ENCODE measurements around the gene DSCAM.

DSCAM gene

DNA sequence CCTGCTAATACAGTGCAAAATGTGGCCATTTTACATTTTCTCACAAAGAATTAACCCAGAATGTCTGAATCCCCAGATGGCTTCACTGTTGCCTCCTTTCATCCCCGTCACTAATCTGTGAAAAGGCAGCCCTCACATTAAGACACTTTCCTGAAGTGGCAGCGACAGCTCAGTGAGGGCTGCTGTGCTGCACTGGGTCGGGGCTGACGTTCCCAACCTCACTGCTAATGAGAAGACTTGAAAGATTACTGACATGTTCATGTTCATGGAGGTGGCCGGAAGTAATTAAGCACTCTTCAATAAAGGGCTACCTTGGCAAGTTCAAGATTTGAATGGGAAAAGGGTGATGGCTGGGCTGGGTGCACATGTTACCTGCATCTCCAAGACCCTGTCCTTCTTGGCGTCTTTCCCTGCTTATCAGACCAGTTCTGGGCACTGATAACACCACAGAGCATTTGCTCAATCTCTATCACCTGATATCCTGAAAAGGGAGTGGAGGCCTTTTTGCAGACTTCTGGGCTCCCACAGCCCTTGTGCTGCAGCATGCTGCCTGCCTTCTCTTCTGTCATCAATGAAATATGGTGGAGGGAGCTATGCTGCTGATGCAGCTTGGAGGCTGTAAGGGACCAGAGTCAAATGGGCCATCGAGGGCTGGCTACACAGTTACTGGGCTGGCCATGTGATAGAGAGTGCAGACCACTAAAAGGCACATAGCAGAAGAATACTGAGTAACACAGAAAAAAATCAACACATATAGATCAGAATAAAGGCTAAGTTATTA is 596.3 kb downstream of the DSCAM start:
- TF ChIP-seq, protein P1, sequence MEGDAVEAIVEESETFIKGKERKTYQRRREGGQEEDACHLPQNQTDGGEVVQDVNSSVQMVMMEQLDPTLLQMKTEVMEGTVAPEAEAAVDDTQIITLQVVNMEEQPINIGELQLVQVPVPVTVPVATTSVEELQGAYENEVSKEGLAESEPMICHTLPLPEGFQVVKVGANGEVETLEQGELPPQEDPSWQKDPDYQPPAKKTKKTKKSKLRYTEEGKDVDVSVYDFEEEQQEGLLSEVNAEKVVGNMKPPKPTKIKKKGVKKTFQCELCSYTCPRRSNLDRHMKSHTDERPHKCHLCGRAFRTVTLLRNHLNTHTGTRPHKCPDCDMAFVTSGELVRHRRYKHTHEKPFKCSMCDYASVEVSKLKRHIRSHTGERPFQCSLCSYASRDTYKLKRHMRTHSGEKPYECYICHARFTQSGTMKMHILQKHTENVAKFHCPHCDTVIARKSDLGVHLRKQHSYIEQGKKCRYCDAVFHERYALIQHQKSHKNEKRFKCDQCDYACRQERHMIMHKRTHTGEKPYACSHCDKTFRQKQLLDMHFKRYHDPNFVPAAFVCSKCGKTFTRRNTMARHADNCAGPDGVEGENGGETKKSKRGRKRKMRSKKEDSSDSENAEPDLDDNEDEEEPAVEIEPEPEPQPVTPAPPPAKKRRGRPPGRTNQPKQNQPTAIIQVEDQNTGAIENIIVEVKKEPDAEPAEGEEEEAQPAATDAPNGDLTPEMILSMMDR (IDR thresholded peaks at IDR 0.05; ENCODE audit: extremely low read depth, insufficient read depth, missing control alignments), result no peak
- DNase-seq (ENCODE audit: low spot score), result no peak
- in situ Hi-C loops (cut with MboI; ENCODE audit: low pct_unique_long_range_greater_than_20kb, low sequenced_read_pairs, unreplicated experiment), result no loop called here

DNA sequence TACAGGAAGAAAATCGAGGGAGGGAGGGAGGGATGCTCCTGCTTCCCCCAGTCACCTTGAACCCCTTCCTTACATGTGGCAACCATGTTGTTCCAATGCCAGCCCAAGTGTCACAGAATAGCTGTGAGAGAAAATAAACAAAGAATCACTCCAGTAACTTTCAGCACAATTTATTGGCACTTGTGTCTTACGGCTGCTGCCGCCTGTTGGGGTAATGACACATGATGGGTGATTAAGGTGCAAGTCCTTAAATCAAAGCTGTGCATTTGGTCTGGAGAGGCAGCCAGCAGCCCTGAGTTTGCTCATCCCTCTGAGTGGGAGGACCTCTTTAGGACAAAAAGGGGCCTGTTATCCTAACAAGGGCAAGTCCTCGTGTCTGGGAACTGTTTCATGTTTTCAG is 602.0 kb downstream of the DSCAM start:
- no peak for DNase-seq (ENCODE audit: low spot score)
- in situ Hi-C loops (cut with MboI; ENCODE audit: low pct_unique_long_range_greater_than_20kb, low sequenced_read_pairs, unreplicated experiment), result no loop called here
- TF ChIP-seq, protein P1 (IDR thresholded peaks at IDR 0.05; ENCODE audit: extremely low read depth, insufficient read depth, missing control alignments), result no peak

DNA sequence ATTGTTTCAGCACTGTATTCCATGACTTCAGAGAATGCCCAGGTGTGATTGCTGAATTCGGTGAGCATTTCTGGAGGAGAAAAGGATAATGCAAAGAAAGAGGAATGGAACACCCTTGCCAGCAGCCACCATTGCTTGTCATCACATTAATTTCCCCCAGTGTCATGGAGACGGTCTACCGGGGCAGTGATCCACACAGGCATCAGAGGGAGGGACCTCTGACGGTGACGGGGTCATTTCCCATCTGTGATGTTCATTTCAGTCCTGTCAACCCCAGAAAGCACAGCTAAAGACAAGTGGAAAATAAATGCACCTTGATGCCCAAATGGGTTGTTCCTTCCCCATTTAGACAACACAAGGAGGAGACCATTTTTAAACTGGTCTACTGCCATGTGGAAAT is 603.3 kb downstream of the DSCAM start:
- in situ Hi-C loops (cut with MboI; ENCODE audit: low pct_unique_long_range_greater_than_20kb, low sequenced_read_pairs, unreplicated experiment), result no loop called here
- no peak for DNase-seq (ENCODE audit: low spot score)
- TF ChIP-seq, protein P1 (IDR thresholded peaks at IDR 0.05; ENCODE audit: extremely low read depth, insufficient read depth, missing control alignments), result no peak

DNA sequence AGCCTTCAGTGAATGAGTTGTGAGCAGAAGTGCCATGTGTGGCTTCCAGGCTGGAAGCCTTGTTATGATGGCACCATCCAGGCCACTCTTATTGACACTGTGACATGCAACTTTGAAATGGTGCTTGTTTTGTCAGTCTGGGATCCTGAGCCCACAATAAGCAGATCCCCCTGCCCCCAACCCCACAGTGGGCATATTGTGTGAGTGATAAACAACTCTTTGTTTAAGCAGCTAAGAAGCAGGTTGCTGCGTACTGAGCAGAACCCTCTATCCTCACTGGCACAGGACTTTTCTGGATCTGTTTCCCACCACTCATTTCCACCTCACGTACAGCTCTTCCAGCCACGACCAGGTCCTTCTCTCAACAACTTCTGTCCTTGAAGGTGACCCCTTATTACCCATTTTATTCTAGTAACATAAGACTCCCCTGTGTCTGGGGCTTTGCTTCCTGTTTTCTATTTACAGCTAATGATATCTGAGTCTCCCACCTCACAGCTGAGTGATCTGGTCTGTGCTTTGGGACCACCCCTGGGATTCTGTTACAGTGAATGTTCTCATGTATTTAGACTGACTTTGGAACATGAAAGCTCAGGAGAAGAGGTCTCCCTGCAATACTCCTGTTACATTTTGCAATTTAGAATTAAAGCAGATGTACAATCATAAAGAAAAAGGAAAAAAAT is 604.2 kb downstream of the DSCAM start:
- no peak for DNase-seq (ENCODE audit: low spot score)
- in situ Hi-C loops (cut with MboI; ENCODE audit: low pct_unique_long_range_greater_than_20kb, low sequenced_read_pairs, unreplicated experiment), result no loop called here
- TF ChIP-seq, protein P1 (IDR thresholded peaks at IDR 0.05; ENCODE audit: extremely low read depth, insufficient read depth, missing control alignments), result no peak

GRCh38 chr21:40235528-40235927 is 611.4 kb downstream of the DSCAM start:
- no peak for DNase-seq (ENCODE audit: low spot score)
- TF ChIP-seq, protein P1 (IDR thresholded peaks at IDR 0.05; ENCODE audit: extremely low read depth, insufficient read depth, missing control alignments), result no peak
- in situ Hi-C loops (cut with MboI; ENCODE audit: low pct_unique_long_range_greater_than_20kb, low sequenced_read_pairs, unreplicated experiment), result no loop called here

DNA sequence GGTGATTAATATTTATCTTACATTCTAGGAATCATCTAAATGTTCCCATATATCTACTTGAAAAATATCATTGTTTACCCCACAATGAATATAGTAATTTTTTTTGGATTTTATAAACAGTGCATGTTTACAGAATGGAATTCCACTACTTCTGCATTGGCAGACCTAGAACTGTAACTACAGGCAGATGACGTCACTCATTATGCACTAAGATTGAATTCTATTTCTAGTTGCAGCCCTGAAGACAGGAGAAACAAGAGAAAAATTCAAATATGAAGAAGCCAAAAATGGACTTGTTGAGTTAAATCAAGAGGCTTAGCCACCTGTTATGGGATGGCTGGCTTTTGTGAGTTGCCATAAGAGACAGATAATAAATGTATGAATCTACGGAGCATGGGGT is 615.0 kb downstream of the DSCAM start:
- in situ Hi-C loops (cut with MboI; ENCODE audit: low pct_unique_long_range_greater_than_20kb, low sequenced_read_pairs, unreplicated experiment), result no loop called here
- DNase-seq (ENCODE audit: low spot score), result no peak
- TF ChIP-seq, protein P1 (IDR thresholded peaks at IDR 0.05; ENCODE audit: extremely low read depth, insufficient read depth, missing control alignments), result no peak

All from GM13977 (cell line).